Tibial nerve (tissue), 4 donors: ENCODE measurements around the gene COX7A2. TPM values are rescaled to one million over a fixed set of nuclear protein-coding genes. Genes with fewer than 3 reads are reported as not detected.

ENCODE experiments used
- DNase-seq, 2 donors: peaks; one replicate each; pipeline ENCODE4 v3.0.0-alpha.2; 2019; ENCODE audit warnings: low spot score in 2 of 2
- H3K27ac ChIP-seq, 4 donors: fragments of 200-600 bp; sonication (generic) in 3 of 4; one replicate each; pipeline ENCODE4 v1.5.1; 2017 to 2019; ENCODE audit warnings: mild to moderate bottlenecking in 1 of 4
- H3K27me3 ChIP-seq, 2 donors: fragments of 200-600 bp; sonication (generic) in 1 of 2; one replicate each; pipeline versions ENCODE4 v1.5.1 to v1.6.0; 2017 to 2019
- H3K36me3 ChIP-seq, 3 donors: fragments of 200-600 bp; sonication (generic); one replicate each; pipeline ENCODE4 v1.5.1; 2018 to 2019
- H3K4me1 ChIP-seq, 4 donors: fragments of 200-600 bp; sonication (generic) in 3 of 4; one replicate each; pipeline ENCODE4 v1.5.1; 2017 to 2019
- H3K4me3 ChIP-seq, 4 donors: fragments of 200-600 bp; sonication (generic) in 3 of 4; one replicate each; pipeline ENCODE4 v1.5.1; 2017 to 2019; ENCODE audit warnings: mild to moderate bottlenecking in 1 of 4, moderate library complexity in 1 of 4
- H3K9me3 ChIP-seq, 4 donors: fragments of 200-600 bp; sonication (generic) in 3 of 4; one replicate each; pipeline ENCODE4 v1.5.1; 2017 to 2019
- EP300 ChIP-seq, 2 donors: sonication (generic); formaldehyde crosslinking; IDR thresholded peaks; one replicate each; pipeline ENCODE4 v1.6.1; 2017; ENCODE audit warnings: antibody characterized with exemption in 2 of 2, mild to moderate bottlenecking in 1 of 2
- POLR2A ChIP-seq, 2 donors: fragments of 450-650 bp; IDR thresholded peaks; one replicate each; pipeline ENCODE4 v1.6.1; 2017; ENCODE audit warnings: antibody characterized with exemption in 2 of 2, mild to moderate bottlenecking in 2 of 2, moderate library complexity in 2 of 2
- WGBS, 2 donors: methylation state at CpG; one replicate each; pipeline ENCODE4 v1.1.5; 2018; 5-methylcytosine and 5-hydroxymethylcytosine counted together
- total RNA-seq, 4 donors: library from RNA; depleted of rRNA; stranded (reverse); fragments of >200 nt; gene quantifications; one replicate each; pipeline ENCODE4 v1.1.0, GENCODE V29; 2016
- TF ChIP-seq, protein P1 (sequence below), 5 experiments: fragments of 200-600 bp in 3 of 5; fragments of 450-650 bp in 2 of 5; sonication (generic) in 3 of 5; IDR thresholded peaks; one replicate each; pipeline ENCODE4 v1.5.1; 2016 to 2019; ENCODE audit warnings: antibody characterized with exemption in 5 of 5, mild to moderate bottlenecking in 3 of 5, moderate library complexity in 2 of 5

COX7A2 gene
- total RNA-seq, 4 donors from 2014 or later, result 178 to 529 (median 230) TPM

- Histone ChIP-seq H3K27me3 (no peaks in the 10 kb centered on the region), H3K9me3 (peaks cover 0 to 5% (median 2%) of the 10 kb centered on the region in 4 donors), H3K27ac (peak overlapping the region in 2 of 4 donors; percentile 43 to 93), H3K36me3 (no peaks in the 10 kb centered on the region), H3K4me1 (peaks cover 0 to 60% (median 4%) of the 10 kb centered on the region in 4 donors), H3K4me3 (no peak overlapping the region)
- no peak for DNase-seq
- TF ChIP-seq POLR2A (IDR thresholded peaks at IDR 0.05), result no peak
- peak in 1 of 2 donors; percentile 13 for TF ChIP-seq EP300 (IDR thresholded peaks at IDR 0.05)
- TF ChIP-seq, protein P1, sequence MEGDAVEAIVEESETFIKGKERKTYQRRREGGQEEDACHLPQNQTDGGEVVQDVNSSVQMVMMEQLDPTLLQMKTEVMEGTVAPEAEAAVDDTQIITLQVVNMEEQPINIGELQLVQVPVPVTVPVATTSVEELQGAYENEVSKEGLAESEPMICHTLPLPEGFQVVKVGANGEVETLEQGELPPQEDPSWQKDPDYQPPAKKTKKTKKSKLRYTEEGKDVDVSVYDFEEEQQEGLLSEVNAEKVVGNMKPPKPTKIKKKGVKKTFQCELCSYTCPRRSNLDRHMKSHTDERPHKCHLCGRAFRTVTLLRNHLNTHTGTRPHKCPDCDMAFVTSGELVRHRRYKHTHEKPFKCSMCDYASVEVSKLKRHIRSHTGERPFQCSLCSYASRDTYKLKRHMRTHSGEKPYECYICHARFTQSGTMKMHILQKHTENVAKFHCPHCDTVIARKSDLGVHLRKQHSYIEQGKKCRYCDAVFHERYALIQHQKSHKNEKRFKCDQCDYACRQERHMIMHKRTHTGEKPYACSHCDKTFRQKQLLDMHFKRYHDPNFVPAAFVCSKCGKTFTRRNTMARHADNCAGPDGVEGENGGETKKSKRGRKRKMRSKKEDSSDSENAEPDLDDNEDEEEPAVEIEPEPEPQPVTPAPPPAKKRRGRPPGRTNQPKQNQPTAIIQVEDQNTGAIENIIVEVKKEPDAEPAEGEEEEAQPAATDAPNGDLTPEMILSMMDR (IDR thresholded peaks at IDR 0.05), result no peak
- 60 to 69% methylated on average over 3 of the region's 3 CpGs for WGBS, 2 donors
Measured at GRCh38 chr6:75199889-75200288, 43.7 kb downstream of the COX7A2 start.

GRCh38 chr6:75196081-75196687 is 47.4 kb downstream of the COX7A2 start:
- H3K27ac ChIP-seq, result no peak overlapping the region
- no peaks in the 10 kb centered on the region for H3K27me3 ChIP-seq
- H3K36me3 ChIP-seq, result peaks cover 0 to 28% (median 0%) of the 10 kb centered on the region in 3 donors
- no peak overlapping the region for H3K4me3 ChIP-seq
- peaks cover 0 to 24% (median 0%) of the 10 kb centered on the region in 4 donors for H3K4me1 ChIP-seq
- DNase-seq, result no peak
- TF ChIP-seq EP300 (IDR thresholded peaks at IDR 0.05), result no peak
- TF ChIP-seq, protein P1 (IDR thresholded peaks at IDR 0.05), result no peak
- no peak for TF ChIP-seq POLR2A (IDR thresholded peaks at IDR 0.05)
- 40 to 41% methylated on average over 2 of the region's 2 CpGs for WGBS, 2 donors
- peaks cover 0 to 5% (median 2%) of the 10 kb centered on the region in 4 donors for H3K9me3 ChIP-seq

DNA sequence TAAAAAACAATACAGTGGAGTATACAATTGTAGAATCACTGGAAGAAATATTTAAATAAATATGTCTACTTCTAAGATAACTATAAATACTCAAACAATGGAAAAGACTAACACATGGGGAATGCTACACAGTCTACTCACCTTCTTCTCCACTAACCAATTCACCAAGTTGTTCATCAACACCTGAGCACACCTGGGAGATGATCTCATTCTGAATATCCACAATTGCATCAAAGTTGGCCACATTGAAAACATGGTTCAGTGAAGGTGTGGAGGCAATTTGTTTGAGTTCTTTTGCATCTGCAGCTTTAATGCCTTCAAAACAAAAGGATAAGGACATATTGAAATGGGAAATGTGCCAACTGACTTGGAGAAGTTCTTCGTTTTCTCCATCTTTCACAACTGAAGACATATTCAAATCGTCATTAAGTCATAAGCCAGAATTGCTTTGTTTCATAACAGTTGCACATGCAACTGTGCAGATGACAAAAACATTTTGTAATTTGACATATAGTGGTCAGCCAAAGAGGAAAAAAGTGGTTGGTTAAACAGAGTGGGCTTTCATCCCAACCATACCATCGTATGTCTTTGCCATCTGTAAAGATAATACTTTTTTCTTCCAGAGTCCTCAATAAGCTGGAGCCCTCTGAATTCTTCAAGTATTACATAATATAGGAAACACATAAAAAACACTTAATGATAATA is 55.2 kb downstream of the COX7A2 start:
- DNase-seq, result no peak
- no peak overlapping the region for H3K27ac ChIP-seq
- H3K4me1 ChIP-seq, result no peaks in the 10 kb centered on the region
- TF ChIP-seq EP300 (IDR thresholded peaks at IDR 0.05), result no peak
- H3K27me3 ChIP-seq, result no peaks in the 10 kb centered on the region
- WGBS, 2 donors, result 37 to 39% methylated on average over 3 of the region's 3 CpGs
- no peak overlapping the region for H3K4me3 ChIP-seq
- peaks cover 0 to 4% (median 0%) of the 10 kb centered on the region in 4 donors for H3K9me3 ChIP-seq
- peaks cover 0 to 64% (median 0%) of the 10 kb centered on the region in 3 donors for H3K36me3 ChIP-seq

Other genes with a start within 250 kb of the COX7A2 start
- gene COL12A1, start 37.7 kb downstream of the COX7A2 start, total RNA-seq, result 100 to 1,000 TPM; 208 to 539 (median 257) TPM
- gene TMEM30A, start 41.0 kb upstream of the COX7A2 start, total RNA-seq, result 100 to 1,000 TPM in 1 of 4 donors, 10 to 100 TPM in 3; 62.4 to 101 (median 76.9) TPM
- 10 to 100 TPM in 3 of 4 donors, 1 to 10 TPM in 1; 6.0 to 16.3 (median 13.3) TPM for gene FILIP1, start 250.0 kb upstream of the COX7A2 start, total RNA-seq